HCT116 (cell line): ENCODE data around the gene FNDC3A. TPM values are rescaled to one million over a fixed set of nuclear protein-coding genes. Genes with fewer than 3 reads are reported as not detected.

Experiments used
- ATAC-seq: fragments of 200-7000 bp; cut with Tn5 transposase; 2 replicates; pipeline ENCODE4 v1.9.1; 2020; ENCODE audit warnings: mild to moderate bottlenecking, moderate library complexity
- BruUV-seq: library from RNA; stranded (reverse); fragments of 400-500 nt; replicated peaks from 2 replicates; lab custom pipeline; 2021; lab: Mats Ljungman, UMichigan
- CTCF ChIA-PET: fragments of 300-600 bp; sonication (Branson Sonifier 250); formaldehyde crosslinking; loops from one replicate; lab custom pipeline; 2021; ENCODE audit warnings: antibody characterized with exemption; lab: Charles Lee
- POLR2A ChIA-PET: fragments of 300-600, 350-600 bp; sonication (Branson Sonifier 250); formaldehyde crosslinking; loops from one replicate; lab custom pipeline; 2021; ENCODE audit warnings: antibody characterized with exemption; lab: Charles Lee
- RAD21 ChIA-PET, 2 experiments: fragments of 300-600 bp; sonication (Branson Sonifier 250); formaldehyde crosslinking; loops; one replicate each; lab custom pipeline; 2023; ENCODE audit warnings: low total read pairs in 2 of 2; ENCODE audit not compliant: uncharacterized antibody in 2 of 2, unreplicated experiment in 2 of 2, low non-redundant PET in 1 of 2; lab: Charles Lee
- DNase-seq: peaks from one replicate; pipeline ENCODE4 v3.0.0-alpha.2; 2010; ENCODE audit warnings: low read depth, low spot score
- H2AFZ ChIP-seq: fragments of 200-600 bp; shearing (Covaris generic), sonication (generic); 2 replicates; pipeline ENCODE4 v1.6.1; 2017; ENCODE audit warnings: low read depth, mixed run types, mixed read lengths, antibody characterized with exemption, low read length; ENCODE audit not compliant: poor library complexity, severe bottlenecking
- H3K27ac ChIP-seq: 2 replicates; pipeline ENCODE4 v1.5.1; 2012; ENCODE audit warnings: low read depth, low read length
- H3K27me3 ChIP-seq: fragments of 200-600 bp; sonication (generic); 2 replicates; pipeline ENCODE4 v1.6.1; 2016; ENCODE audit warnings: mixed run types, low read length, mixed read lengths; ENCODE audit not compliant: insufficient read depth
- H3K36me3 ChIP-seq, 2 experiments: fragments of 200-500 bp in 1 of 2; fragments of 200-600 bp in 1 of 2; sonication (Bioruptor generic) in 1 of 2; sonication (generic) in 1 of 2; 2 replicates each; pipeline versions ENCODE4 v1.5.1 to v1.6.1; 2014 to 2016; ENCODE audit warnings: low read length in 2 of 2, inconsistent platforms in 1 of 2, mixed read lengths in 1 of 2, mixed run types in 1 of 2; ENCODE audit not compliant: insufficient read depth in 2 of 2, control insufficient read depth in 1 of 2
- H3K4me1 ChIP-seq, 2 experiments: fragments of 200-600 bp in 1 of 2; sonication (generic) in 1 of 2; 2 replicates each; pipeline versions ENCODE4 v1.5.1 to v1.6.1; 2012 to 2017; ENCODE audit warnings: low read length in 2 of 2, inconsistent platforms in 1 of 2, mild to moderate bottlenecking in 1 of 2, mixed read lengths in 1 of 2, mixed run types in 1 of 2, moderate library complexity in 1 of 2; ENCODE audit not compliant: insufficient read depth in 2 of 2, control insufficient read depth in 1 of 2
- H3K4me2 ChIP-seq: fragments of 200-600 bp; sonication (generic); 2 replicates; pipeline ENCODE4 v1.6.1; 2017; ENCODE audit warnings: mixed run types, low read length, mixed read lengths
- H3K4me3 ChIP-seq, 2 experiments: fragments of 200-600 bp in 1 of 2; sonication (generic) in 1 of 2; replicated peaks in 1 of 2; 2 replicates each; pipeline ENCODE4 v1.5.1; 2011 to 2016; ENCODE audit warnings: low read length in 2 of 2, control low read depth in 1 of 2, low read depth in 1 of 2, mild to moderate bottlenecking in 1 of 2, mixed read lengths in 1 of 2, mixed run types in 1 of 2
- H3K79me2 ChIP-seq: fragments of 200-600 bp; sonication (generic); 2 replicates; pipeline ENCODE4 v1.6.1; 2017; ENCODE audit warnings: mild to moderate bottlenecking, mixed run types, low read length, moderate library complexity, mixed read lengths; ENCODE audit not compliant: insufficient read depth
- H3K9ac ChIP-seq: fragments of 200-600 bp; sonication (generic); 2 replicates; pipeline ENCODE4 v1.6.1; 2016; ENCODE audit warnings: low read length, mixed read lengths
- H3K9me2 ChIP-seq: fragments of 200-600 bp; sonication (generic), shearing (Covaris generic); 2 replicates; pipeline ENCODE4 v1.6.1; 2017; ENCODE audit warnings: mixed run types, mild to moderate bottlenecking, moderate library complexity; ENCODE audit not compliant: insufficient read depth
- H3K9me3 ChIP-seq, 2 experiments: fragments of 200-500 bp in 1 of 2; fragments of 200-600 bp in 1 of 2; sonication (Bioruptor generic) in 1 of 2; sonication (generic) in 1 of 2; 2 replicates each; pipeline ENCODE4 v1.6.1; 2014 to 2017; ENCODE audit warnings: low read length in 2 of 2, mixed read lengths in 2 of 2, inconsistent platforms in 1 of 2, low read depth in 1 of 2, mild to moderate bottlenecking in 1 of 2, mixed run types in 1 of 2, moderate library complexity in 1 of 2; ENCODE audit not compliant: control insufficient read depth in 1 of 2, insufficient read depth in 1 of 2
- H4K20me1 ChIP-seq: fragments of 200-600 bp; sonication (generic), shearing (Covaris generic); 2 replicates; pipeline ENCODE4 v1.6.1; 2017; ENCODE audit warnings: mixed run types, mild to moderate bottlenecking, moderate library complexity; ENCODE audit not compliant: insufficient read depth
- CEBPB ChIP-seq: IDR thresholded peaks from 2 replicates; pipeline ENCODE4 v1.6.1; 2012; ENCODE audit warnings: low read depth
- CTCF ChIP-seq, 3 experiments: fragments of 200-600 bp in 1 of 3; sonication (generic) in 1 of 3; IDR thresholded peaks in 2 of 3; conservative IDR thresholded peaks in 1 of 3; 2 replicates each; pipeline ENCODE4 v1.5.1; 2012 to 2017; ENCODE audit warnings: low read depth in 2 of 3, low read length in 2 of 3, antibody characterized with exemption in 1 of 3, borderline replicate concordance in 1 of 3, control low read depth in 1 of 3, mild to moderate bottlenecking in 1 of 3, mixed read lengths in 1 of 3, mixed run types in 1 of 3, moderate library complexity in 1 of 3; ENCODE audit not compliant: insufficient read depth in 1 of 3
- ELF1 ChIP-seq: IDR thresholded peaks from 2 replicates; pipeline ENCODE4 v1.6.1; 2012; ENCODE audit warnings: low read depth, borderline replicate concordance
- EZH2phosphoT487 ChIP-seq: fragments of 200-600 bp; IDR thresholded peaks from 2 replicates; pipeline ENCODE4 v1.6.1; 2018; ENCODE audit warnings: antibody characterized with exemption, borderline replicate concordance
- FOSL1 ChIP-seq: IDR thresholded peaks from 2 replicates; pipeline ENCODE4 v1.6.1; 2012; ENCODE audit warnings: low read depth
- JUND ChIP-seq: IDR thresholded peaks from 2 replicates; pipeline ENCODE4 v1.6.1; 2012
- POLR2A ChIP-seq: IDR thresholded peaks from 2 replicates; pipeline ENCODE4 v1.7.0; 2011; ENCODE audit warnings: borderline replicate concordance; ENCODE audit not compliant: insufficient read depth, insufficient read length; ENCODE audit errors: extremely low read depth
- POLR2AphosphoS5 ChIP-seq: IDR thresholded peaks from 2 replicates; pipeline ENCODE4 v1.6.1; 2011; ENCODE audit warnings: mild to moderate bottlenecking, low read depth, low read length, moderate library complexity
- RAD21 ChIP-seq: IDR thresholded peaks from 2 replicates; pipeline ENCODE4 v1.6.1; 2012; ENCODE audit warnings: low read depth, mild to moderate bottlenecking
- SIN3A ChIP-seq: IDR thresholded peaks from 2 replicates; pipeline ENCODE4 v1.6.1; 2012; ENCODE audit warnings: low read depth
- SP1 ChIP-seq: IDR thresholded peaks from 2 replicates; pipeline ENCODE4 v1.6.1; 2012; ENCODE audit warnings: low read depth
- YY1 ChIP-seq: IDR thresholded peaks from 2 replicates; pipeline ENCODE4 v1.6.1; 2011; ENCODE audit warnings: low read length, low read depth, moderate library complexity, mild to moderate bottlenecking; ENCODE audit not compliant: insufficient replicate concordance; ENCODE audit errors: extremely low read depth
- ZFX ChIP-seq: fragments of 450-650 bp; IDR thresholded peaks from 2 replicates; pipeline ENCODE4 v1.6.1; 2017
- intact Hi-C: fragments of 100-400 bp; cut with micrococcal nuclease; formaldehyde crosslinking; loops from 2 replicates; pipeline ENCODE4 v1.10.0; 2022
- total RNA-seq: library from RNA; stranded (reverse); gene quantifications from one replicate; pipeline ENCODE4 v1.2.1, GENCODE V29; 2021; ENCODE audit not compliant: unreplicated experiment

The FNDC3A gene
- total RNA-seq, 1 experiment from 2014 or later: 30.5 TPM

- TF ChIP-seq ELF1: no peak
- no peak for TF ChIP-seq YY1
- TF ChIP-seq SIN3A: no peak
- TF ChIP-seq JUND: no peak
- no peak for TF ChIP-seq CEBPB
Measured at GRCh38 chr13:48979892-48980291, 4.2 kb downstream of the FNDC3A start (continued).

GRCh38 chr13:48983331-48983730 lies 7.6 kb downstream of the FNDC3A start:
- CTCF ChIA-PET: no interaction called here
- no peak overlapping the region for H3K9ac ChIP-seq
- no peaks in the 10 kb centered on the region for H3K9me3 ChIP-seq
- H3K4me3 ChIP-seq: no peak overlapping the region
- H3K36me3 ChIP-seq: no peaks in the 10 kb centered on the region
- DNase-seq (no peak), ATAC-seq (no peak)
- no peak overlapping the region for H3K27ac ChIP-seq
- H2AFZ ChIP-seq: no peak overlapping the region
- intact Hi-C loops: no loop called here
- RAD21 ChIA-PET: no interaction called here
- no peaks in the 10 kb centered on the region for H3K4me1 ChIP-seq
- no peaks in the 10 kb centered on the region for H3K27me3 ChIP-seq
- no peaks in the 10 kb centered on the region for H3K9me2 ChIP-seq
- TF ChIP-seq RAD21: no peak
- no peak for TF ChIP-seq ELF1
- no peak for TF ChIP-seq CTCF (IDR thresholded peaks at IDR 0.05 in 2 of 3, conservative IDR thresholded peaks at IDR 0.05 in 1 of 3; ENCODE audit: borderline replicate concordance in 1 of 3, insufficient read depth in 1 of 3, low read depth in 2 of 3, low read length in 2 of 3)
- TF ChIP-seq POLR2A: no peak
- no peak for TF ChIP-seq JUND
- no peak for TF ChIP-seq YY1
- TF ChIP-seq CEBPB: no peak
- TF ChIP-seq SP1: no peak
- TF ChIP-seq SIN3A: no peak
- TF ChIP-seq EZH2phosphoT487: no peak
- TF ChIP-seq FOSL1: no peak
- TF ChIP-seq POLR2AphosphoS5: no peak
- TF ChIP-seq ZFX: no peak
- no TSS peak for BruUV-seq
- POLR2A ChIA-PET: no interaction called here
- H3K4me2 ChIP-seq: no peak overlapping the region
- H3K79me2 ChIP-seq: peaks cover 55% of the 10 kb centered on the region
- no peaks in the 10 kb centered on the region for H4K20me1 ChIP-seq
